PC-3 (cell line): ENCODE data around the gene STRBP.

Experiments used
- CTCF ChIP-seq: fragments of 300-600 bp; sonication (generic); conservative IDR thresholded peaks from 2 replicates; pipeline ENCODE4 v1.5.1; 2017; ENCODE audit warnings: antibody characterized with exemption, low read depth, mild to moderate bottlenecking, low read length
- EZH2 ChIP-seq: fragments of 300-600 bp; sonication (generic); IDR thresholded peaks from one replicate; pipeline ENCODE4 v1.6.1; 2017; ENCODE audit warnings: antibody characterized with exemption, mild to moderate bottlenecking, low read length; ENCODE audit not compliant: unreplicated experiment

GRCh38 chr9:123091459-123091858 lies 176.9 kb downstream of the STRBP start:
- peak; percentile 48 for TF ChIP-seq CTCF
- TF ChIP-seq EZH2, result no peak
